Right cardiac atrium (tissue), 5 donors: Measurements from ENCODE around the gene ABHD2. TPM values are rescaled to one million over a fixed set of nuclear protein-coding genes. Genes with fewer than 3 reads are reported as not detected.

Source experiments
- ATAC-seq, 2 donors: fragments of 200-7000 bp; cut with Tn5 transposase; one replicate each; pipeline versions ENCODE4 v1.8.0 to v1.9.1; 2020; ENCODE audit warnings: moderate library complexity in 2 of 2, mild to moderate bottlenecking in 1 of 2
- DNase-seq, 3 donors: peaks; one replicate each; pipeline ENCODE4 v3.0.0-alpha.2; 2020
- H3K27ac ChIP-seq: one replicate; pipeline ENCODE4 v1.5.1; 2013; ENCODE audit warnings: mild to moderate bottlenecking, low read length, control low read depth, moderate library complexity
- H3K27me3 ChIP-seq: one replicate; pipeline ENCODE4 v1.6.1; 2013; ENCODE audit not compliant: control insufficient read depth, insufficient read depth
- H3K4me1 ChIP-seq: one replicate; pipeline ENCODE4 v1.6.1; 2013; ENCODE audit warnings: low read length; ENCODE audit not compliant: control insufficient read depth, insufficient read depth
- H3K4me3 ChIP-seq: one replicate; pipeline ENCODE4 v1.5.1; 2013; ENCODE audit warnings: low read length, control low read depth
- H3K9me3 ChIP-seq: one replicate; pipeline ENCODE4 v1.6.1; 2013; ENCODE audit warnings: low read length; ENCODE audit not compliant: control insufficient read depth
- WGBS: extraction: QIAGEN DNeasy Blood & Tissue Kit; methylation state at CpG from one replicate; pipeline ENCODE4 v1.1.7; 2013; 5-methylcytosine and 5-hydroxymethylcytosine counted together
- intact Hi-C, 4 donors: fragments of 100-400 bp; cut with DNase I; formaldehyde crosslinking; loops; one replicate each; pipeline versions ENCODE4 v1.11.0 to v1.14.0; 2022 to 2023
- polyA plus RNA-seq: library from polyadenylated mRNA; stranded (reverse); fragments of 200-250 nt; gene quantifications from one replicate; pipeline ENCODE4 v1.2.3, GENCODE V29; 2013
- total RNA-seq, 4 donors: library from RNA; stranded (reverse); fragmentation: NEBNext Ultra II Directional; extraction: Animal tissue kit (Norgen Biotek cat#: 25700); gene quantifications; one replicate each; pipeline ENCODE4 v1.2.1, GENCODE V29; 2021
- donor health status: healthy with polysubstance abuse.
- donor health status: DM: no; HTN: yes; CAD: no.
- donor health status: DM: no; HTN: no; CAD: no.
- donor health status: DM: no; HTN: yes; CAD: no; lungs with severe emphysema.
- donor health status: DM: yes; HTN: yes; CAD: no.

Gene ABHD2
- total and polyA plus RNA-seq, 5 donors = 21.8 to 179 (median 112) TPM

DNA sequence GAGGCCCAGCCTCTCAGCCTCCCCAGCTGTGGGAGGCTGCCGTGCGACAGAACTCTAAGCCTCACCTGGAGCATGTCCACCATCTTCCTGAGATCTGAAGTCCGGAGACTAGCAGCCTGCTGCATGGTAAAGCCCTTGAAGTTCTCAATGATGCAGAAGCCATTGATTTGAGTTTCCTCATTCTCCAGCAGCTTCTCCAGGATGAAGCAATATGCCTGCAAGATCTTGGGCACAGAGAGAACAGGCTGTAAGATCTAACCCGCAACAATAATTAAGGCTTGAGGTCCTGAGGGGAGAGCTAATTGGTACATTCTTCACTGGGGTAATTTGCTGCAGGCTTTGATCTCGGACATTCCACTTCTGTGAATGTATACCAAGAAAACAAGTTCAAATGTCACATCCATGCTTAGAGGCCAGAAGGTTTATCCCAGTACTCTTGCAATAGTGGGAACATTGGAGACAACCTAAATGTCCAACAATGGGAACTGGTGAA is 123.5 kb downstream of the ABHD2 start:
- WGBS = 90% methylated on average over 5 of the region's 5 CpGs
- intact Hi-C loops = no loop called here
- Histone ChIP-seq H3K9me3 (no peaks in the 10 kb centered on the region), H3K4me1 (no peaks in the 10 kb centered on the region), H3K27me3 (no peaks in the 10 kb centered on the region), H3K4me3 (no peak overlapping the region), H3K27ac (no peak overlapping the region)
- no peak for ATAC-seq
- no peak for DNase-seq

DNA sequence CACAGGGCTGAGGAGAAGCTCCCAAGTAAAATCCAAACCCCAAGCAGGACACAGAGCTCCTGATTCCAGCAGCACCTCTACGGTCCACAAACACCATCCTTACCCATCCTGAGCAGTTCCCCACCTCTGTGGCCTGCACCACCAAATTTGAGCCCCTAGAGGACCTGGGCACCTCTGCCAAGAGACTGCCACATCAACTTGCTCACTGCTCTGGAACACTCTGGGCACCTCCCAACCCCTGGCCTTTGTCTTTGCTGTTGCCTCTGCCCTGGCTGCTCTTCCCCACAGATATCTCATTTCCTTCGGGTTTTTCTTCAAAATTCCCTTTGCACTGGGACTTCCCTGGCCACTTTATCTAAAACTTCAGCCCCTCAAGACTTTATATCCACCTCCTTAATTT is 127.4 kb downstream of the ABHD2 start:
- intact Hi-C loops = no loop called here
- H3K27me3 ChIP-seq = no peaks in the 10 kb centered on the region
- WGBS = 67% methylated on average over 2 of the region's 2 CpGs
- no peaks in the 10 kb centered on the region for H3K4me1 ChIP-seq
- H3K27ac ChIP-seq = no peak overlapping the region
- ATAC-seq = no peak
- no peaks in the 10 kb centered on the region for H3K9me3 ChIP-seq
- DNase-seq = no peak
- no peak overlapping the region for H3K4me3 ChIP-seq

DNA sequence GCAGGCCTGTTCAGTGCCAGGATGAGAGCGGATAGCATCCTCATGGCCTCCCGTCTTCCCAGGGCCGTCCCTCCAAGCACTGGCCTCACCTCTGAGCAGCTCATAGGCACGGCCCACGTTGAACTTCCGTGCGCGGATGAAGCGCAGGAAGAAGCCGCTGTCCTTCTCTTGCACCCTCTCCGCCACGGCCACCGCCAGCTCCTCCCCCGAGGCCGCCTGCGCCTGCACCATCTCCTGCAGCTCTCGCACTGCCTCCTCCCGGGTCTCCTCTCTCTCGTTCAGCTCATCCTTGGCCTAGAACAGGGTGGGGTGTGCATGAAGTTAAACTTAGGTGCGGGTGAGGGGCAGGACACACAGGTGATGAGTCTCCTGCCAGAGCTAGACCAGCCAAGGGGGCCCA is 128.8 kb downstream of the ABHD2 start:
- no peaks in the 10 kb centered on the region for H3K9me3 ChIP-seq
- no peak overlapping the region for H3K4me3 ChIP-seq
- H3K27ac ChIP-seq = no peak overlapping the region
- H3K27me3 ChIP-seq = no peaks in the 10 kb centered on the region
- intact Hi-C loops = no loop called here
- H3K4me1 ChIP-seq = no peaks in the 10 kb centered on the region
- WGBS = 88% methylated on average over 20 of the region's 20 CpGs
- DNase-seq (no peak), ATAC-seq (no peak)

DNA sequence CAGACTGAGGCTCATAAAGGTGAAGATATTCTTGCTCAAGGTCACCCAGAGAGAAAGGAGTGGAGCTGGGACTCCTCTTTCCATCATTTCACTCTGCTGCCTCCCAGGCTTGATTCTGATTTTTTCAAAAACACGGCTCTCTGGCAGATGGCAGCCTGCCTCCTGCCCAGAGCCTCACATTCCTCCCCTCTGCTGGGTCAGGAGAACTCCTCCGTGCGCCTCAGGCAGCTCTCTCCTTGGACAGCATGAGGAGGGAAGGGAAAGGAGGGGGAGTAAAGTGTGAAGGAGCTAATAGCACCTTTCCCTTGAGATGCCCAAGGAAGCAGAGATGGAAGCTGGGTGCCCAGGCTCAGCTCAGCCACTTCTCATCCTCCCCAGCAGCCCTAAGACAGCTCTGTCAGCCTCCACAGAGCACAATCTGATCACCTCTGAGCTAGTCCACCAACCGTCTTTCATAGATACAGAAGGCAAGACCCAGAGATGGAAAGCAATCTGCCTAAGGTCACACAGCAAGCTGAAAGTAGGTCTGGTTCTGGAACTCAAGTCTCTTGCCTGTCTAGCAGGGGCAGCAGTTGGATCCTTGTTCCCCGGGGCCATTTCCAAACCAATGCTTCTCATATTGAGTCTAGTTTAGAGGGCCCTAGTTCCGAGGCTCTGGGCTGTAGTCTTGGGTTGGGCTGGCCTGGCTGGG is 129.6 kb downstream of the ABHD2 start:
- Histone ChIP-seq H3K27ac (no peak overlapping the region), H3K4me1 (no peaks in the 10 kb centered on the region), H3K9me3 (no peaks in the 10 kb centered on the region), H3K4me3 (no peak overlapping the region), H3K27me3 (no peaks in the 10 kb centered on the region)
- WGBS = 71% methylated on average over 6 of the region's 6 CpGs
- ATAC-seq (no peak), DNase-seq (no peak)
- intact Hi-C loops = no loop called here

DNA sequence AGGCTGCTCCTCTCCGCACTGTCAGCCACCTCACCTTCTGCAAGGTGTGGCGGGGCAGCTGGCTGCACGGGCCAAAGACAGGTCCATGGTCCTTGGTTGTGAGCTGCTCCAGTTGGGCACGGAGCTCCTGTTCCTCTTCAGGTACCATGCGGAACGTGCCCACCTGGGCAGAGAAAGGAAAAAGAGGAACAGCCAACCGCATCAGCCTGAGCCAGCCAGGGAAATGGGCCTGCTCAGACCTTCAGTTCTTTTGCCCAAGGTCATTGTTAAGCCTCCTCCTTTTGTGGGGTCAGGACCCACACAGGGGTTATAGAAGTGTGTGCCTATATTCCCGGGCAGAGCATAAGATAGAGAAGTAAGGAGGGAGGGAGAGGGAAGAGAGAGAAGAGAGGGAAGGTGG is 130.3 kb downstream of the ABHD2 start:
- WGBS = 84% methylated on average over 8 of the region's 8 CpGs
- H3K4me3 ChIP-seq = no peak overlapping the region
- no peaks in the 10 kb centered on the region for H3K4me1 ChIP-seq
- no peak overlapping the region for H3K27ac ChIP-seq
- intact Hi-C loops = no loop called here
- DNase-seq = no peak
- H3K9me3 ChIP-seq = no peaks in the 10 kb centered on the region
- no peak for ATAC-seq
- H3K27me3 ChIP-seq = no peaks in the 10 kb centered on the region

DNA sequence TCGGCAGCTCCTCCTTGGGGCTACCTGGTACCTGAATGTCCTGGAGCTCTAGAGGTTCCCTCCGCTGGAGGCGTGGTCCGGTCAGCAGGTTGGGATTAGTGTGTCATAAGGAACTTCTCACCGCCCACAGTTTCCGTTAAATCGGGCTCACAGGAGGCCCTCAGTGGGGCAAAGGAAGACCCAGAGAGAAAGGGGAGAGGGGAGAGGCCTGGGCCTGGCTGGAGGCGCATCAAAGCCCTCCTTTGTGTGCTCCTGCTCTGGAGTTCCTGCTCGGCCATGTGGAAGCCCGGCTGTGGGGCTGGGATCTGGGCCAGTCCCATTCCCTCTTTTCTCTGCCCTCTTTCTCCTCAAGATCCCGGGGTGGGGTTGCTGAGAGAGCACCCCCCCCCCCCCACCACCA is 133.3 kb downstream of the ABHD2 start, which contains the start of gene RLBP1:
TSS of gene RLBP1 (minus strand) at position 37 of the 400 bp plus-strand sequence. CDS start 2,604 bp downstream, outside the sequence.
- WGBS = 66% methylated on average over 11 of the region's 11 CpGs
- intact Hi-C loops = no loop called here
- Histone ChIP-seq H3K9me3 (no peaks in the 10 kb centered on the region), H3K27me3 (no peaks in the 10 kb centered on the region), H3K27ac (no peak within 1 kb of the TSS), H3K4me3 (no peak within 1 kb of the TSS), H3K4me1 (no peaks in the 10 kb centered on the region)
- peak in 1 of 3 donors; percentile 48 for DNase-seq
- ATAC-seq = no peak

DNA sequence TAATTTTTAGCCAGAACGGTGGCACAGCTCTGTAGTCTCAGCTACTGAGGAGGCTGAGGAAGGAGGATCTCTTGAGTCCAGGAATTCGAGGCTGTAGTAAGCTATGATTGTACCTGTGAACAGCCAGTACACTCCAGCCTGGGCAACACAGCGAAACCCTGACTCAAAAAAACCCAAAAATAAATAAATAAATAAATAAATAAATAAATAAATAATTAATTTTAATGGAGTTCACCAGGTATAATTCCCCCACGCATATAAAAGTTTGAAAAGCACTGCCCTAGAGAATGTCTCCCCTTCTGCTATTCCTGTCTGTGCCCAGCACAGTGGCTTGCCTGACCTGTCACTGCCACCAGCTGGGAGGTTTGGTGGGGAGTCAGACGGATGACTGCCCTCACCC is 137.3 kb downstream of the ABHD2 start:
- intact Hi-C loops = no loop called here
- Histone ChIP-seq H3K27me3 (no peaks in the 10 kb centered on the region), H3K4me3 (no peak overlapping the region), H3K4me1 (no peaks in the 10 kb centered on the region), H3K9me3 (no peaks in the 10 kb centered on the region), H3K27ac (no peak overlapping the region)
- ATAC-seq = no peak
- WGBS = 92% methylated on average over 5 of the region's 5 CpGs
- no peak for DNase-seq

DNA sequence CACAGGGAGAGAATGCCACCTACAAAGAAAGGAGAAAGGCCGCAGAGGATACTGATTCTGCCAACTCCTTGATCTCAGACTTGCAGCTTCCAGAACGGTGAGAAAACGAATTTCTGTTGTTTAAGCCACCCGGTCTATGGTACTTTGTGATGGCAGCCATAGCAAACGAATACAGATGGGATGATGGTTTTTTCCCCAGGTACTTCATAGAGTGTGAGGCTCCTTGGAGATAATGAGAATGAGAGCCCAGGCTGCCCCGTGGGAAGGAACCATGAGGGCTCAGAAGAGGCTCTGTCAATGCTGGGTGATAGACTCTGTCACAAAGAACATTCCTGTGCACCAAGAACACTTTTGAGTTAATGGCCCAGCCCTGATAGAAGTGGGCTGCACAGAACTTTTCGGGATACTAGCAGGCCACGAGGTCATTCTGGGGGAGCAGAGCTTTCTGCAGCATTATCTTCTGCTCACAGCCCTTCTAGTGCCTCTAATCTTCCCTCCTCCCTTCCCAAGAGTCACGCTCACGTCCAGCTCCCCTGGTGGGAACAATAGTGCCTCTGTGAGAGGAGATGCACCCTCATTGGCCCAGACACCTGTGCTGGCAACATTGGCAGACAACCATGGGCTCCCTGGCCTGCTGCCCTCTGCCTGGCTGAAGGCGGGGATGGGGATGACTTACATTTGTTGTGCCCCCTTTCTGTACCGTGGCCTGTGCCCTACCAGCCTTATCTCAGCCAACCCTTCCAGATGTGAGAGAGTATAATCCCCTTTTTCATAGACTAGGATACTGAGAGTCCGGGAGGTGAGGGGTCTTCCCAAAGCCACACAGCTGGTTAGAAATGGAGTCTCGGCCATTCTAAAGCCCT is 138.3 kb downstream of the ABHD2 start:
- no peak for DNase-seq
- intact Hi-C loops = no loop called here
- no peak for ATAC-seq

DNA sequence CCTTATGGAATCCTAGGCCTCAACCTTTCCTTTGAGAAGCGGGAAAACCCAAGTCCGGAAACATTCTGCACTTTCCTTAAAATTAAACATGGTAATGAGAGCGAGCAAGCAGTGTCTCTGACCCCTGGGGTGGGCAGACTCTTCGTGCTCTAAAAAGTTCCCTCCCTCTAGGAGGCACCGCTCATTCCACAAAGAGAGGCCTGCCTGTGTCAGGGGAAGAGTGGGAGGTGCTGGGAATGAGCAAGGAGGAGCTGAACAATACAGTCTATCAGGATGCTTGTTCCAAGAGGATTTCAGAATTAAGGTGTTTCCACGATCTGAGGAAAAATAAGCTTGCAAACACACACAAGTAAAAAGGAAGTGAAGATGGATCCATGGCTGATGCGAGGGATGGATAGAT is 139.2 kb downstream of the ABHD2 start:
- DNase-seq = no peak
- intact Hi-C loops = no loop called here
- Histone ChIP-seq H3K4me3 (no peak overlapping the region), H3K27ac (no peak overlapping the region), H3K9me3 (no peaks in the 10 kb centered on the region), H3K4me1 (no peaks in the 10 kb centered on the region), H3K27me3 (no peaks in the 10 kb centered on the region)
- 71% methylated on average over 7 of the region's 7 CpGs for WGBS
- no peak for ATAC-seq

More for the DNA sequence above, 138.3 kb downstream of the ABHD2 start:
- no peak overlapping the region for H3K4me3 ChIP-seq
- H3K27me3 ChIP-seq = no peaks in the 10 kb centered on the region
- WGBS = 78% methylated on average over 14 of the region's 14 CpGs
- H3K27ac ChIP-seq = no peak overlapping the region
- no peaks in the 10 kb centered on the region for H3K4me1 ChIP-seq
- no peaks in the 10 kb centered on the region for H3K9me3 ChIP-seq

DNA sequence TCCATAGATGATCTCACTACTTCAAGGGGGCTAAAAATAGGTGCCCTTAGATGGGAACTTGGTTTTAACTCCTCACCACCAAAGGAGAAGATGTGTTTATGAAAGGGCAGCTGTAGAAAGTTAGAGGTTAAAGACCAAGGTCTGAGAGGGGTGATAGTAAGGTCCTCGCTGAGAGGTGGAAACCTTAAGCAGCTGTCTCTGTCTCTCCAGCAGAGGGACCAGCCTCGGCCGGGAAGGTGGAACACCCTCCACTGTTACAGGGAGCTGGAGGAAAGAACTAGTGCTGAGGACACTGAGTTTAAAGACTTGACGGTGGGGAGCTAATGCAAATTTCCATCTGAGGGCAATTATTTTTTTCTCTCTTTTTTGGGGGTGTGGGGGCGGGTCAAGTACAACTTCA is 142.0 kb downstream of the ABHD2 start:
- DNase-seq (no peak), ATAC-seq (no peak)
- Histone ChIP-seq H3K4me1 (no peaks in the 10 kb centered on the region), H3K27ac (no peak overlapping the region), H3K9me3 (no peaks in the 10 kb centered on the region), H3K4me3 (no peak overlapping the region), H3K27me3 (no peaks in the 10 kb centered on the region)
- intact Hi-C loops = no loop called here
- 29% methylated on average over 5 of the region's 5 CpGs for WGBS

DNA sequence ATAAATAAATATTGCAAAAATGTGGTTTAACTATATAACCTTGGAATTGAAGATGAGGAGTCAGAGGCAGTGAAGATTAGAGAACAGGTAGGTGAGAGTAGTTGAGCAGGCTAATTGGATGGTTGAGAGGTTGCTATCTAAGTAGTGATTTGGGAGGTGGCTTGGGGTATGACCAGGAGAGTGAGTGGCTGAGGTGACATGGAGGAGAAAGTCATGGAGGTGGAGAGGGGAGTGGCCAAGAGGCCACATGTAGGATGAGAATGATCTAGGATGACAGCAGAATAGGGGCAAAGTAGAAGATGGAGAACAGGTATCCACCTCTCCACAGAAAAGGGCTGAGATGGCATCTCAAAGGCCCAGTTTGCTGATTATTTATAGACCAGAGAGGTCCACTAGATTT is 143.6 kb downstream of the ABHD2 start:
- ATAC-seq = no peak
- Histone ChIP-seq H3K27ac (no peak overlapping the region), H3K9me3 (no peaks in the 10 kb centered on the region), H3K4me1 (no peaks in the 10 kb centered on the region), H3K4me3 (no peak overlapping the region), H3K27me3 (no peaks in the 10 kb centered on the region)
- DNase-seq = no peak
- intact Hi-C loops = no loop called here
